Activated CD4-positive, alpha-beta T cell treated with anti-CD3 and anti-CD28 coated beads, Interleukin-2, amount 10 ng/mL, durations not matched to agents 24 days and 14 days (primary cell): Measurements from ENCODE around the gene GASK1B. TPM values are rescaled to one million over a fixed set of nuclear protein-coding genes. Genes with fewer than 3 reads are reported as not detected.

ENCODE experiments used
- DNase-seq: peaks from one replicate; pipeline ENCODE4 v3.0.0; 2022
- H3K27ac Mint-ChIP-seq: one replicate; pipeline ENCODE4 v1.8.0; 2022; ENCODE audit warnings: mild to moderate bottlenecking, mixed read lengths
- H3K27me3 Mint-ChIP-seq: one replicate; pipeline ENCODE4 v1.8.0; 2022; ENCODE audit warnings: mixed read lengths
- H3K36me3 Mint-ChIP-seq: one replicate; pipeline ENCODE4 v1.8.0; 2022; ENCODE audit warnings: low read depth, mild to moderate bottlenecking, mixed read lengths
- H3K4me1 Mint-ChIP-seq: one replicate; pipeline ENCODE4 v1.8.0; 2021; ENCODE audit warnings: mixed read lengths
- H3K4me3 Mint-ChIP-seq: one replicate; pipeline ENCODE4 v1.8.0; 2022; ENCODE audit warnings: mild to moderate bottlenecking, moderate library complexity, mixed read lengths
- H3K9me3 Mint-ChIP-seq: one replicate; pipeline ENCODE4 v1.8.0; 2021; ENCODE audit warnings: mixed read lengths
- intact Hi-C: fragments of 100-400 bp; cut with micrococcal nuclease; formaldehyde crosslinking; loops from one replicate; pipeline ENCODE4 v1.15.1; 2023
- total RNA-seq: library from RNA; stranded (reverse); gene quantifications from 2 replicates; pipeline ENCODE4 v1.2.3, GENCODE V29; 2022

Gene GASK1B
- total RNA-seq, 1 donor from 2014 or later = not detected

DNA sequence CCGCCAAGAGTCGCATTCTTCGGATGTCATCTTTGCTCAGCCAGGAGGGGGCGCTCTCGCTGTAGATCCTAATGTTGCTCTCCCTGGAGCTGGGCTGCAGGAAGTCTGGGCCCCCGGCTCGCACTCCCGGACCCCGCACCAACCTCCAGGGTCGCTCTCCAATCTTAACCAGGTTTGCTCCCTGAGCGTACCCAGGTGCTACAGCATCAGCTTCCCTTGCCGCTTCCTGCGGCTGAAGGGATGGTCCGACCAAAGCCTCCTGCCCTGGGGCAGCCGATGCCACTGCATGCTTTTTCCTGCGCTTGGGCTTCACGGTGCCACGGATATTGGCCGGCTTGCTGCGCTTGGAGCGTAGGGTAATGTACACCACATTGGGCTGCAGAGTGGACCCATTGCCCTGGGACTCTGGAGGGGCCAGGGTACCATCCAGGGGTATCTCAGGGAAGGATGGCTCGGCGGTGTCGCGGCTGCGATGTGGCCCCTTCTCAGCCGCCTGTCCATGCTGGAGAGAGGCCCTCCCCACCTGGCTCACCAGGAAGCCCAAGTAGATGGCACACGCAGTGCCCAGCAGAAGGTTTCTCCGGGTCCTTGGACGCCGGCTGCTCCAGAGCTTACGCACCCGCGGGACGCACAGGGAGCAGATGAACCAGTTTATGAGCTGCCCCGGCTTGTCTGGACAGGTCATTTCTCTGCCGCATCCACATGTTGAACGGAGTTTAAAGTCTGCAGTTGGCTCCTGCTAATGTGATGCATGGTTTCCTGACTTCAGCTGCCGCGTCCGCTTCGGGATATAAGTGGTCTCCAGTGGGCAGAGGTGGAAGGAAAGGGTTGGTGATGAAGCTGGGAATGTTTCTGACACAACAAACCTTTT, 1.9 kb downstream of the GASK1B start:
- no peaks in the 10 kb centered on the region for H3K4me1 Mint-ChIP-seq
- DNase-seq = peak; percentile 68
- no peak overlapping the region for H3K4me3 Mint-ChIP-seq
- H3K36me3 Mint-ChIP-seq = no peaks in the 10 kb centered on the region
- H3K27me3 Mint-ChIP-seq = peaks cover 36% of the 10 kb centered on the region
- intact Hi-C loops = no loop called here
- no peaks in the 10 kb centered on the region for H3K9me3 Mint-ChIP-seq
- no peak overlapping the region for H3K27ac Mint-ChIP-seq

DNA sequence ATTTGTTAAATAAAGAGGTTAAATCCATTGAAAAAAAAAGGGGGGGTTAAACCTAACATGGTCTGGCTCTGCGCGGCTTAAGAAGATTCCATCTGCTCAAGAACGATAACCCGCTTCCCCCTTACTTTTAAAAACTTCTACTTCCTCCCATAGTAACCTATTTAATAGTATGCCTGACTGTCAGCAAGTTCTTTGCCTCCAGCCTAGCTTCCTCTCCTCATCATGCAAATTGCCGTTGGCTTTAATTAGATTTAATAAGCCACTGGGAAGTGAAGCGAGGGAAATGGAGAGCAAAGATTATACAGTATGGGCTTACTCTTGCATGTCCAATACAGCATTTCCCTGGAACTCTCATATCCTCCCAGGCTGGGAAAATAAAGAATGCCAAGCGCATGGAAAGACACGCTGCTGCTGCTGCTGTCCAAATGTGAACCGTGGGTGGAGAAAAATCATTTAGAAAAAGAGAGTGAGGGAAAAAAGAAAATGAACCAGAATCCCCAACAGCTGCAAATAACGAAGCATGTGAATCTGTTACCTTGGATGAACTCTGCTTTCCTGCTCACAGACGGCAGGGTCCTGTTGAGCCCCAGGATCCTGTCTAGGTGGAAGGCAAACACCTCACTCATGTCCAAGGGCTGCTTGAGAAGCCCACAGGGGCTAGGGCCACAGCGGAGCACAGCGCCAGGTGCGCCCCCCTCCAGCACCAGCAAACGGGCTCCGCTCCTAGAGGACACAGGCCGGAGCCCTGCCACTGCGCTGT, 2.7 kb downstream of the GASK1B start:
- Mint-ChIP-seq H3K27me3 (peaks cover 35% of the 10 kb centered on the region), H3K4me3 (no peak overlapping the region), H3K36me3 (no peaks in the 10 kb centered on the region), H3K4me1 (no peaks in the 10 kb centered on the region), H3K27ac (no peak overlapping the region), H3K9me3 (no peaks in the 10 kb centered on the region)
- intact Hi-C loops = no loop called here
- no peak for DNase-seq

DNA sequence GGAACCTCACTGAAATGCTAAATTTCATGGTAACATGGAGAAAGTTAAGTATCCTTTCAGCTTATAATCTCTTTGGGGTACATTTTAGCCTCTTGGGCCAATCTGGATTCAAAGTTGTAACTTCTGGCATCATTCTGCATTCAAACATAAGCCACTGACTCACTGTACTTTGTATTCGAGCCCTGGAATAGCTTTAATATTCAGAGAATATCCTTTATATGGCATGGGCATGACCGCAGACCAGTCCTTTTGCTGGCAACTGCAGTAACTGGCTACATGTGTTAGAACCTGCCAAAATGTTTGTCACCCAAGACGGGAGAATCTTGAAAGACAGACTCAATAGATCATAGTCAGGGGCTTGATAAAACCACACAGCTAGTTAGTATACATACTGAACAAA, 3.3 kb downstream of the GASK1B start:
- H3K27ac Mint-ChIP-seq = no peak overlapping the region
- H3K4me1 Mint-ChIP-seq = no peaks in the 10 kb centered on the region
- H3K27me3 Mint-ChIP-seq = peaks cover 35% of the 10 kb centered on the region
- no peaks in the 10 kb centered on the region for H3K36me3 Mint-ChIP-seq
- intact Hi-C loops = no loop called here
- no peak overlapping the region for H3K4me3 Mint-ChIP-seq
- no peaks in the 10 kb centered on the region for H3K9me3 Mint-ChIP-seq
- DNase-seq = no peak

DNA sequence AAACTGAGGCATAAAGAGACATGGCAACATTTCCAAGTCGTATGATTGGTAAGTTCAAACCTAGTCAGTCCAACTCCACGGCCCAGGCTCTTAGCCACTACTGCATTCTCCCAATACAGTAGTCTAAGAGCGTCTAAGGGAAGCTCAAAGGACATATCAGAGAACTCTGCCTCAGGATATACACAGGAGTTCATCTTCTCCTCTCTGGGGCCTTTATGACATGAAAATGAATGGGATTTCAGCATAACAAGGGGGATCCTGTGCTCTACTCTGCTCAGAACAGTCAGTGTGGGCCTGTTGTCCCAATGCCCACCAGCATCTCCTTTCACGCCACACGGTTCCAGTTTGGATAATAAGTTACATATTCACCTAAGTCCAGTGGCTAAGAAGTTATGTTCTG, 4.2 kb downstream of the GASK1B start:
- Mint-ChIP-seq H3K27ac (no peak overlapping the region), H3K4me1 (no peaks in the 10 kb centered on the region), H3K36me3 (no peaks in the 10 kb centered on the region), H3K9me3 (no peaks in the 10 kb centered on the region), H3K4me3 (no peak overlapping the region), H3K27me3 (peaks cover 30% of the 10 kb centered on the region)
- intact Hi-C loops = no loop called here
- DNase-seq = no peak

DNA sequence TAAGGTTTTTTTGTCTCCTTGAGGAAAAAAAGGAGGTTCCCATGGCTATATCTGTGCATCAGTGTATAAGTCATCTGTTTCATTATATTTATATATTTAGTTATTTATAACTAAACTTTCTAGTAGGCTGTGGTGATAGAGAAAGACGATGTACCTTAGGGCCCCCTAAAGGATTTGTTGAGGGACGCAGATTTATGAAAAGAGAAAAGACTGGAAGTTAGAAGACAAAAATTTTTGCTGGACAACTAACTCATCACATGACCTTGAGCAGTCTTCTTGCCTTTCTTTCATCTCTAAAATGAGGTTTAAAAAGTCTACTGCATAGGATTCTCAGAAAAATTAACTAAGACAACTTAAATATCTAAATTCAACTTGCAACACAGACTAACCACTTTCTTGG, 6.1 kb downstream of the GASK1B start:
- Mint-ChIP-seq H3K27ac (no peak overlapping the region), H3K36me3 (no peaks in the 10 kb centered on the region), H3K4me1 (no peaks in the 10 kb centered on the region), H3K27me3 (peaks cover 19% of the 10 kb centered on the region), H3K4me3 (no peak overlapping the region), H3K9me3 (no peaks in the 10 kb centered on the region)
- DNase-seq = no peak
- intact Hi-C loops = no loop called here

DNA sequence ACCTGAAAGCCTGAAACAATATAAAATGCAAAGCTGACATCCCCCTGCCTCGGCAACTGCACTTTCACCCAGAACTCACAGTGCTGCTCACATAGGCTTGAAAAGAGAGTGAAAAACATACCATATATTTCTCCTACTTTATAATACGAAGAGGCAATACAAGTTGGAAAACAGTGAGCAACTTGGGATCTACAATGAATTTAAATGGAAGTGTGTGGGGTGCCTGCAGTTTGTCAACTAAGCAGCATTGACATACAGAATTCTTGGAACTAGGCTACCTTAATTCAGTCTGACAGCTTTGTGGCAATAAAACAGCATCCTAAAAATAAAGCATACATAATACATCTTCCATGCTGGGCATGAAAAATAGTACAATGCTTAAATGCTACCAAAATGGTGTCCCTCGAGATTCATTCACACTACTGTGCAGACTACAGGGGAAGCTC, 8.0 kb downstream of the GASK1B start:
- no peak overlapping the region for H3K4me3 Mint-ChIP-seq
- intact Hi-C loops = no loop called here
- H3K4me1 Mint-ChIP-seq = no peaks in the 10 kb centered on the region
- H3K9me3 Mint-ChIP-seq = no peaks in the 10 kb centered on the region
- DNase-seq = no peak
- no peak overlapping the region for H3K27ac Mint-ChIP-seq
- peaks cover 6% of the 10 kb centered on the region for H3K27me3 Mint-ChIP-seq
- H3K36me3 Mint-ChIP-seq = no peaks in the 10 kb centered on the region

DNA sequence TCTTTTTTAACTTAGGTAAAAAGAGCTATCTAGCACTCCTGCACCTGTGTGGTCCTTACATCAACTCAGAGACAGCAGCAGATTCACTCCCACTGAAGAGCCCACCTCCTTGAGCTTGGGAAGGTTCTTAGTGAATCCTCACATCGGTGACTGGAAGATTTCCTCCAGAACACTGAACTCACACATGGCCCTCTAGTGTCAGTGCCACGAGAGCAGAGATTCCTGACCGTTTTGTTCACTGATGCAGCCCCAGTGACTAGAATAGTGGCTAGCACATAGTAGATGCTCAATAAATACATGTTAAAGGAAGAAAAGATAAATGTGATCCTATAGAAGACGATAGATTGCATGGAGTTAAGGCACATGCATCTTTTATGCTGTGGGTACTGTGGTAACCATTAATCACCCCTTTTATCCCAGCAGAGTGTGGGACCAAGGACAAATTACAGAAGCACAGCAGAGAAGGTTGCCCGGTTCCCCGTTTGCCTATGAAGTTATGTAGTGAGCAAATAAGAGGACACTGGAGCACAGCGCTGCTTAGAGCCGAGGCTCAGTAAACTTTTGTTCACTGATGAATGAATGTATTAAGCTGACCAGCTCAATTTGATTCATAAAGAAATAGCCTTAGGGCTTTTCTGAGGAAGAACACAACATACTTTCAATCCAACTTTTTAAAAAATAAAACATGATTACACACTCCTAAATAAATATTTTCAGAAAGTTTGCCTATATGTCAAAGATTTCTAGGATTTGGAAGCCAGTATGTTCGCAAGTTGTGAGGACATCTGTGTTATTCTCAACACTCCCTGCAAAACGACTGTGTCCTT, 8.7 kb downstream of the GASK1B start:
- no peak overlapping the region for H3K4me3 Mint-ChIP-seq

DNA sequence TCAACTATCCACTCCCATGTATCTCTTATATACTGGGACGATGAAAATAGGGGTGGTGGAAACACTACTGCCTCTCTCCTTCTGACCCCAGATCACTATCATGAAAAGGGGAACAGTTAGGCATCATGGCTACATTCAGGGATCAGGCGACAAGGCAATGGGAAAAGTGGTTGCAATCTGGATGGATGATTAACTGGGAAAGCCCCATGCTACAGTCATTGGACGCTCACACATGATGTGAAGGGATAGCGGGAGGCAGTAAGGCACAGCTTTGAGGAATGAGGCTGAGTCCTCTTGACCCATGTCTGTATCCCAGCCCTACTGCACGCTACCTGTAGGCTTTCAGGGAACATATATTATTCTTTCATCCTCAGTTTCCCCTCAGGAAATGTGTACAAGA, 10.2 kb downstream of the GASK1B start:
- no peaks in the 10 kb centered on the region for H3K4me1 Mint-ChIP-seq
- intact Hi-C loops = no loop called here
- DNase-seq = no peak
- H3K9me3 Mint-ChIP-seq = no peaks in the 10 kb centered on the region
- H3K27me3 Mint-ChIP-seq = peaks cover 2% of the 10 kb centered on the region
- no peak overlapping the region for H3K27ac Mint-ChIP-seq
- H3K4me3 Mint-ChIP-seq = no peak overlapping the region
- no peaks in the 10 kb centered on the region for H3K36me3 Mint-ChIP-seq

More for the DNA sequence above, 8.7 kb downstream of the GASK1B start:
- Mint-ChIP-seq H3K27ac (no peak overlapping the region), H3K9me3 (no peaks in the 10 kb centered on the region), H3K27me3 (peaks cover 2% of the 10 kb centered on the region), H3K4me1 (no peaks in the 10 kb centered on the region), H3K36me3 (no peaks in the 10 kb centered on the region)
- intact Hi-C loops = no loop called here
- no peak for DNase-seq

DNA sequence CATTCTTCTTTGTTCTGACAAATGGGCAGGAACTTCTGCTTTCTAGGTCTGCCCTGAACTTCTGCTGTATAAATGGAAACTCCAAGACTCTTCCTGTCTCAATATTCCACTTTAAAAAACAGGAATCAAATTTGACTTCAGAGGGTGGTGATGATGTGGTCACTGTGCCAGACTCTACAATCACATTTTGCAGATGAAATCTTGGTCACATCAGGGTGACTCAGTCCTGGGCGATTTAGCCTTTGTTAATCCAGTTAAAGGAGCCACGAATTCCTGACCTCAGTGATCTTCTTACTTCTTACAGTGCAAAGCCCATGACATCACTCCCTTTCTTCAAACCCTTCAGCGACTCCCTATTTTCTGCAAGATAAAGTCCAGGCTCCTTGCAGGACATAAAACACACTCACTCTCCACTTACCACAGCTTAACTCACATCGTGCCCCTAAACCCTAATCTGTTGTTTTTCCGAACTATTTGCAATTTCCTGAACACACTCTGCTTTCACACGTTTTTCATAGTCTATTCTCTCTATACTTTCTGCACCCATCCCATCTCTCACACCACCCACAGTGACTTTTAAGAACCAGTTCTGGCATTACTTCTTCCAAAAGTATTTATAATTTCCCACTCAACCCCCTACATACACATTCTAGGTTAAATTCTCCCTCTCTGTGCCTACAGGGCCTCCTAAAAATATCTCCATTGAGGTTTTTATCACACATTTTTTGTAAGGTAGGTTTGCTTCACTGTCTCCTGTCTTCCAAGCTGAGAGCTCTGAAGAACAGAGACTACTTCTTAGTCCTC, 11.1 kb downstream of the GASK1B start:
- Mint-ChIP-seq H3K4me3 (no peak overlapping the region), H3K4me1 (no peaks in the 10 kb centered on the region), H3K36me3 (no peaks in the 10 kb centered on the region), H3K9me3 (no peaks in the 10 kb centered on the region), H3K27me3 (no peaks in the 10 kb centered on the region), H3K27ac (no peak overlapping the region)
- no peak for DNase-seq
- intact Hi-C loops = no loop called here

DNA sequence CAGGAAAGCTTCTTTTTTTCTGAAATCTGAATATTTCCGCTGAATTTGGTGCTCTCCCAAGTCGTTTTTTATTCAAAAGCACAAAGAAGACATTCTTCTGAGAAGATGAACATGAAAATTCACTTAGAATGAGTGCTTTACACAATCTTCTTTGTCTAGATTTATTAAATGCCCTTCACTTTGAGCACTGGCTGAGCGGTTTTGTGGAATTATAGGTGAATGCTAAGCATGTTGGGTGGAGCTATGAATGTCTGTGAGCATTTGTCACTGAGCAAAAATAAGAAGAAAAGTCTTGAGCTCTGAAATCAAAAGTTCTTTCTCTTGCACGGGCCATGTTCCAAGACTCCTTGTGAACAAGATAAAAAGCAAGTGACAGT, 13.1 kb downstream of the GASK1B start:
- no peak for DNase-seq
- Mint-ChIP-seq H3K4me3 (no peak overlapping the region), H3K36me3 (no peaks in the 10 kb centered on the region), H3K27me3 (no peaks in the 10 kb centered on the region), H3K9me3 (no peaks in the 10 kb centered on the region), H3K27ac (no peak overlapping the region), H3K4me1 (no peaks in the 10 kb centered on the region)
- intact Hi-C loops = no loop called here

DNA sequence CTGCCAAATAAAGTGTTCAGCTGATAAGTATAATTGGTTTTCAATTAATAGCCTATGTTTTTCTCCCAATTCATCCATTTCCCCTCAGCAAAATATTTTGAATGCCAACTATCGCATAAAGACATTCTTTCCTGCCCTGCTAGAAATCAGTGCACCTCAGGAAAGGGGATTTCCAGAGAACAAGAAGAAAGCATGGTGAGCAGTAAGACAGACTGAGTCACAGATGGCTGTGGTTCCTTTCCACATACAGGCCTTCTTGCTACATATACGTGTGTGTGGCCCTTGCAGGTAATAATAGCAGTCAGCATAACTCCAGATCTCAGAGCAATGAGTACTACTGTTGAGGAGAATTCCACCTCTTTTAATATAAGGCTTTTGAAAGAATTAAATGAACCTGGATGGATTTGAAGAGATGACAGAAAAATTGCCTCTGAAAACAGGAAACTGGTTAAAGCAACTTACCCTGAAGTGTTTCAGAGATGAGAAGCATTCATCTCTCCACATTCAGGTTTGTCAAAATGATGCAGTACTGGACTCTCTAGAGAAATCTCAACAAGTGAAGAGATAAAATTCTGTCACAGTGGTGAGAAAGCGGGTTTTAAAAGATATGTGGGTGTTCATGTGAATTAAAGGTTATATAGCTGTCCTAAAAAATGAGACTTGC, 13.6 kb downstream of the GASK1B start:
- Mint-ChIP-seq H3K4me1 (no peaks in the 10 kb centered on the region), H3K4me3 (no peak overlapping the region), H3K27ac (no peak overlapping the region), H3K36me3 (no peaks in the 10 kb centered on the region), H3K27me3 (no peaks in the 10 kb centered on the region), H3K9me3 (no peaks in the 10 kb centered on the region)
- no peak for DNase-seq
- intact Hi-C loops = no loop called here

DNA sequence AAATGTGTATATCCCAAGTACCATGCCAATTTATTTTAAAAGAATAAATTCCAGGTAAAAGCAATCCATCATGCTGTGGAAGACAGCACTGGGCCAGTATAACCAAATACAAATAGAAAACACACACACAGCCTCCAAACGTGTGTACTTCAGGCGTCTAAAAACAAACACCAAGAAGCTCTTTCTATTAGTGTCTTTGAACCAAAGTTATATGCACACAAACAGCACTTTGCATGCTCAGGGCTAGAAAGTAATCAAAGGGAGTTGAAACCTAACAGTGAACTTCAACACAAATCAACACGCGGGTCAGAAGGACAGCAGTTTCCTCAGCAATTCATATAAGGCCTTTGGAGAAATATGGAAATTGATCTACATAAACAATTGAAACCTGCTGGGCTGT, 15.4 kb downstream of the GASK1B start:
- Mint-ChIP-seq H3K4me1 (no peaks in the 10 kb centered on the region), H3K4me3 (no peak overlapping the region), H3K36me3 (no peaks in the 10 kb centered on the region), H3K9me3 (no peaks in the 10 kb centered on the region), H3K27ac (no peak overlapping the region), H3K27me3 (no peaks in the 10 kb centered on the region)
- no peak for DNase-seq
- intact Hi-C loops = no loop called here
